GM12864 (cell line): ENCODE results near the gene SMIM1.
"Not testable (repeated sequence)": the region's sequence is repeated elsewhere in the genome, so short reads cannot be mapped to it uniquely, and the experiment has no call there.

ENCODE experiments used
- DNase-seq: peaks from one replicate; pipeline ENCODE4 v3.0.0-alpha.2; 2011; ENCODE audit warnings: low read depth
- H3K4me3 ChIP-seq: 2 replicates; pipeline ENCODE4 v1.5.1; 2011; ENCODE audit warnings: mild to moderate bottlenecking, low read depth, low read length, control low read depth
- CTCF ChIP-seq: IDR thresholded peaks from 2 replicates; pipeline ENCODE4 v1.5.1; 2011; ENCODE audit warnings: low read depth, mild to moderate bottlenecking, moderate library complexity, low read length, control low read depth, inconsistent platforms; ENCODE audit errors: missing control alignments

SMIM1 gene

GRCh38 chr1:3799976-3800685, 27.6 kb downstream of the SMIM1 start:
- H3K4me3 ChIP-seq: no peak overlapping the region
- no peak for TF ChIP-seq CTCF
- no peak for DNase-seq

- not testable (repeated sequence) for DNase-seq, H3K4me3 ChIP-seq
Measured at GRCh38 chr1:3800795-3801194, 28.2 kb downstream of the SMIM1 start.

- no peak for DNase-seq
- no peak for TF ChIP-seq CTCF
- no peak overlapping the region for H3K4me3 ChIP-seq
Measured at GRCh38 chr1:3803905-3804626, 31.5 kb downstream of the SMIM1 start.

GRCh38 chr1:3804627-3804944, 32.0 kb downstream of the SMIM1 start:
- not testable (repeated sequence) for DNase-seq, H3K4me3 ChIP-seq

GRCh38 chr1:3805038-3805437, 32.5 kb downstream of the SMIM1 start:
- DNase-seq: no peak
- TF ChIP-seq CTCF: no peak

GRCh38 chr1:3807769-3808168, 35.2 kb downstream of the SMIM1 start:
- DNase-seq: no peak
- TF ChIP-seq CTCF: no peak
- no peak overlapping the region for H3K4me3 ChIP-seq

More at GRCh38 chr1:3805038-3805437, 32.5 kb downstream of the SMIM1 start:
- H3K4me3 ChIP-seq: no peak overlapping the region

GRCh38 chr1:3809680-3810079, 37.1 kb downstream of the SMIM1 start:
- no peak for DNase-seq
- TF ChIP-seq CTCF: no peak
- no peak overlapping the region for H3K4me3 ChIP-seq

- H3K4me3 ChIP-seq, DNase-seq: not testable (repeated sequence)
Measured at GRCh38 chr1:3810149-3810761, 37.7 kb downstream of the SMIM1 start.
